ENCODE results near the gene LIPH. TPM values are rescaled to one million over a fixed set of nuclear protein-coding genes. Genes with fewer than 3 reads are reported as not detected.
A peak's percentile ranks its signal among the peaks of the same experiment; 100 is the strongest.

Gene LIPH
- total RNA-seq, 2 donors from 2014 or later, result 58.3 to 104 TPM

GRCh38 chr3:185549122-185549521, 3.3 kb downstream of the LIPH start:
- no peaks in the 10 kb centered on the region for H3K9me3 ChIP-seq
- H3K27me3 ChIP-seq, result no peaks in the 10 kb centered on the region
- H3K9ac ChIP-seq (ENCODE audit: low read depth in 2 of 2, low read length in 2 of 2), result no peak overlapping the region
- no peaks in the 10 kb centered on the region for H3K4me1 ChIP-seq
- peak overlapping the region; percentile 28 for H3K27ac ChIP-seq
- no peak for TF ChIP-seq CTCF (IDR thresholded peaks at IDR 0.05)
- no peak overlapping the region for H3K4me3 ChIP-seq
- no peaks in the 10 kb centered on the region for H3K36me3 ChIP-seq
- peak; percentile 78 for DNase-seq
- intact Hi-C loops (cut with DNase I), result no loop called here

- Histone ChIP-seq H3K4me1 (peaks cover 6% of the 10 kb centered on the region), H3K27ac (no peak overlapping the region), H3K4me3 (no peak overlapping the region), H3K9me3 (no peaks in the 10 kb centered on the region), H3K27me3 (no peaks in the 10 kb centered on the region), H3K9ac (ENCODE audit: low read depth in 2 of 2, low read length in 2 of 2) (no peak overlapping the region), H3K36me3 (no peaks in the 10 kb centered on the region)
- intact Hi-C loops (cut with DNase I), result no loop called here
- no peak for DNase-seq
- no peak for TF ChIP-seq CTCF (IDR thresholded peaks at IDR 0.05)
Measured at GRCh38 chr3:185540695-185541094, 11.7 kb downstream of the LIPH start.

- no peak for TF ChIP-seq CTCF (IDR thresholded peaks at IDR 0.05)
- H3K9ac ChIP-seq (ENCODE audit: low read depth in 2 of 2, low read length in 2 of 2), result no peak overlapping the region
- H3K4me3 ChIP-seq, result no peak overlapping the region
- H3K27me3 ChIP-seq, result no peaks in the 10 kb centered on the region
- peaks cover 6% of the 10 kb centered on the region for H3K4me1 ChIP-seq
- H3K27ac ChIP-seq, result peak overlapping the region; percentile 7
- H3K36me3 ChIP-seq, result no peaks in the 10 kb centered on the region
- no peaks in the 10 kb centered on the region for H3K9me3 ChIP-seq
- DNase-seq, result no peak
- intact Hi-C loops (cut with DNase I), result no loop called here
Measured at GRCh38 chr3:185539934-185540333, 12.5 kb downstream of the LIPH start.

GRCh38 chr3:185537369-185537970, 14.9 kb downstream of the LIPH start:
- H3K27ac ChIP-seq, result peak overlapping the region; percentile 71
- no peaks in the 10 kb centered on the region for H3K27me3 ChIP-seq
- intact Hi-C loops (cut with DNase I), result no loop called here
- H3K36me3 ChIP-seq, result no peaks in the 10 kb centered on the region
- DNase-seq, result peak; percentile 77
- peak overlapping the region in 1 of 2 donors; percentile 62 for H3K9ac ChIP-seq (ENCODE audit: low read depth in 2 of 2, low read length in 2 of 2)
- no peak overlapping the region for H3K4me3 ChIP-seq
- H3K4me1 ChIP-seq, result peaks cover 6% of the 10 kb centered on the region
- H3K9me3 ChIP-seq, result no peaks in the 10 kb centered on the region
- no peak for TF ChIP-seq CTCF (IDR thresholded peaks at IDR 0.05)

- H3K27ac ChIP-seq, result no peak overlapping the region
Measured at GRCh38 chr3:185534511-185534910, 17.9 kb downstream of the LIPH start.

More at GRCh38 chr3:185534511-185534910, 17.9 kb downstream of the LIPH start:
- TF ChIP-seq CTCF (IDR thresholded peaks at IDR 0.05), result no peak
- Histone ChIP-seq H3K9me3 (no peaks in the 10 kb centered on the region), H3K27me3 (no peaks in the 10 kb centered on the region), H3K4me1 (peaks cover 6% of the 10 kb centered on the region), H3K36me3 (no peaks in the 10 kb centered on the region), H3K4me3 (no peak overlapping the region), H3K9ac (ENCODE audit: low read depth in 2 of 2, low read length in 2 of 2) (no peak overlapping the region)
- no peak for DNase-seq
- intact Hi-C loops (cut with DNase I), result no loop called here

Data from colonic mucosa (tissue), 4 donors.